GM23338 (cell line): ENCODE measurements around the gene NQO2.

Experiments used
- CREB1 ChIP-seq: fragments of 250-450 bp; sonication (Bioruptor Pico); IDR thresholded peaks from 2 replicates; pipeline ENCODE4 v1.5.0; 2020; ENCODE audit warnings: low read depth, mild to moderate bottlenecking, moderate library complexity
- EZH2 ChIP-seq: fragments of 200-600 bp; sonication (generic); IDR thresholded peaks from one replicate; pipeline ENCODE4 v1.8.0; 2017; ENCODE audit warnings: antibody characterized with exemption, mild to moderate bottlenecking, low read depth; ENCODE audit not compliant: unreplicated experiment
- EZH2phosphoT487 ChIP-seq: fragments of 200-600 bp; sonication (generic); IDR thresholded peaks from one replicate; pipeline ENCODE4 v1.8.1; 2018; ENCODE audit warnings: antibody characterized with exemption; ENCODE audit not compliant: unreplicated experiment
- JUNB ChIP-seq: IDR thresholded peaks from one replicate; pipeline ENCODE4 v1.6.1; 2016; ENCODE audit warnings: antibody characterized with exemption; ENCODE audit not compliant: unreplicated experiment
- POLR2AphosphoS5 ChIP-seq: IDR thresholded peaks from 2 replicates; pipeline ENCODE4 v1.6.1; 2016; ENCODE audit warnings: antibody characterized with exemption, low read depth
- TF ChIP-seq, protein P1 (sequence below), 2 experiments: fragments of 200-600 bp in 1 of 2; sonication (generic) in 1 of 2; conservative IDR thresholded peaks; 2 replicates each; pipeline versions ENCODE4 v1.5.1 to v1.6.1; 2016 to 2017; ENCODE audit warnings: antibody characterized with exemption in 2 of 2, low read depth in 2 of 2, mild to moderate bottlenecking in 2 of 2, moderate library complexity in 1 of 2
- TF ChIP-seq, protein P2 (sequence below): IDR thresholded peaks from 2 replicates; pipeline ENCODE4 v1.6.1; 2016; ENCODE audit warnings: antibody characterized with exemption

DNA sequence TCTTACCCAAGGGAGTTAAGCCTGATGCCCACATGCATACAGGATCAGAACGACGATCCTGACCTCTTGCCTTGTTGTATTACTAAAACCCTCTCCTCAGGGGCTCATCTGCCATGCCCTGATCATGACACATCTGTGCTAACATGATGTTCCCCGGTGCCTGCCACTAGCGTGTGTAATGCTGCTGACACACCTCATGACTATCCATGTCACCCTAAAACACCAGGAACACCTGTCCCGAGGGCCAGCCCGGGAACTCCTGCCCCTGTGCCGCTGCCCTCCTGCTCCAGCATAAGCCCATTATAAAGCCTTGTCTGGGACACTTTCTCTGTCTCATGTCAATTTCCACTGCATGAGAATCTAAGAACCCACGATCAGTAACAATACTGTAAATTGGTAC is 35.9 kb upstream of the NQO2 start:
- no peak for TF ChIP-seq EZH2
- no peak for TF ChIP-seq EZH2phosphoT487
- TF ChIP-seq, protein P1, sequence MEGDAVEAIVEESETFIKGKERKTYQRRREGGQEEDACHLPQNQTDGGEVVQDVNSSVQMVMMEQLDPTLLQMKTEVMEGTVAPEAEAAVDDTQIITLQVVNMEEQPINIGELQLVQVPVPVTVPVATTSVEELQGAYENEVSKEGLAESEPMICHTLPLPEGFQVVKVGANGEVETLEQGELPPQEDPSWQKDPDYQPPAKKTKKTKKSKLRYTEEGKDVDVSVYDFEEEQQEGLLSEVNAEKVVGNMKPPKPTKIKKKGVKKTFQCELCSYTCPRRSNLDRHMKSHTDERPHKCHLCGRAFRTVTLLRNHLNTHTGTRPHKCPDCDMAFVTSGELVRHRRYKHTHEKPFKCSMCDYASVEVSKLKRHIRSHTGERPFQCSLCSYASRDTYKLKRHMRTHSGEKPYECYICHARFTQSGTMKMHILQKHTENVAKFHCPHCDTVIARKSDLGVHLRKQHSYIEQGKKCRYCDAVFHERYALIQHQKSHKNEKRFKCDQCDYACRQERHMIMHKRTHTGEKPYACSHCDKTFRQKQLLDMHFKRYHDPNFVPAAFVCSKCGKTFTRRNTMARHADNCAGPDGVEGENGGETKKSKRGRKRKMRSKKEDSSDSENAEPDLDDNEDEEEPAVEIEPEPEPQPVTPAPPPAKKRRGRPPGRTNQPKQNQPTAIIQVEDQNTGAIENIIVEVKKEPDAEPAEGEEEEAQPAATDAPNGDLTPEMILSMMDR (conservative IDR thresholded peaks at IDR 0.05; ENCODE audit: low read depth in 2 of 2), result no peak
- no peak for TF ChIP-seq POLR2AphosphoS5
- TF ChIP-seq JUNB, result no peak
- TF ChIP-seq CREB1 (CRISPR knock-in tag), result no peak
- TF ChIP-seq, protein P2, sequence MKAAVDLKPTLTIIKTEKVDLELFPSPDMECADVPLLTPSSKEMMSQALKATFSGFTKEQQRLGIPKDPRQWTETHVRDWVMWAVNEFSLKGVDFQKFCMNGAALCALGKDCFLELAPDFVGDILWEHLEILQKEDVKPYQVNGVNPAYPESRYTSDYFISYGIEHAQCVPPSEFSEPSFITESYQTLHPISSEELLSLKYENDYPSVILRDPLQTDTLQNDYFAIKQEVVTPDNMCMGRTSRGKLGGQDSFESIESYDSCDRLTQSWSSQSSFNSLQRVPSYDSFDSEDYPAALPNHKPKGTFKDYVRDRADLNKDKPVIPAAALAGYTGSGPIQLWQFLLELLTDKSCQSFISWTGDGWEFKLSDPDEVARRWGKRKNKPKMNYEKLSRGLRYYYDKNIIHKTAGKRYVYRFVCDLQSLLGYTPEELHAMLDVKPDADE, result no peak
